ENCODE results near the gene PTPRD.
"Not testable (repeated sequence)": the region's sequence is repeated elsewhere in the genome, so short reads cannot be mapped to it uniquely, and the experiment has no call there.

The PTPRD gene

DNA sequence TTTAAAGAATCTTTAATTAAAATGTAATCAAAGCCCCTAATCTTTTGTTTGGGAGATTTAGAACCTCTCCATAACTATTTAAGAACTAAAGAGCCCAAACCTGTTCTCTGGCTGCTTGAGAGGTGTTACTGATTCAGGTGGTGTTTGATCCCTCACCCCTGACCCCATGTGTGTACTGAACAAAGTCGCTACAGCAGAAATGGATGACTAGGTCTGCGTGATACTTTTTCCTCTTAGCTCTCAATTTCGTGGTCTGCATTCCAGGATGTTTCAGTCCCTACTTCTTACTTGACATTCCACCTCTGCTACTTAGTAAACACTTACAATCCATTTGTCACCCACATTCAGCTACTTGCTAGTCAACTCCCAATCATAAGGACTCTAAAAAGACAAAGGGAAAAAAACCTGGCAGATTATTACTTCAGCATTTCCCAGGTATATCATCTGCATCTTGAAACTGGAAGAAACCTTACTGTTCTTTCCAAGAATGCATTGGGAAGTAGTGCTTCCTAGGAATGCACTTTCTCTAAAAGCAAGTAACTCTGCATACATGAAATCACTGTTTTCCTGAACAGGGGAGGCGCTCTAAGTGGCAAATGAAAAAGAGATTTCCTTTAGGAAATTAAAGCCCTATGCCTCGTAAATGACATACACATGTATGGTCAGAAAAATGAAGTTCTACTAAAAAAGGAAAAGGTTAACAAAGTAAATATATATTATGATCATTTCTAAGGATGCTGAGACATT is 1091.6 kb downstream of the PTPRD start:
- no peak for DNase-seq

DNA sequence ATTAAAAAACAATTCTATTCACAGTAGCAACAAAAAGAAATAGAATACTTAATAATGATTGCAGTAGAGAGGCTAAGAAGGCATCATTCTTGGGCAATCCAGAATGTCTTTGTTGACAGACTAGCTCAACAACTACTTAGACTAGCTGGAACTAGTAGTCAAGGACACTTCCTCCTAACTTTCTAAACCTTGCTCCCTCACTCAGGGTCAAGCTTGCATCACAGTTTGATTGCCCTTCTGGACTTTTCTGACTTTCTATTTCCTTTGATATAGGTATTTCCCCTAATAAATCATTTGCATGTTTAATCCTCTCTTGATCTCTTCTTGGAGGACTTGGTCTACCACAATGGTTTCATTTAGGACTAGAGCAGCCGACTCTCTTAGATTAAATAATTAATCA is 1107.9 kb downstream of the PTPRD start:
- no peak for DNase-seq

DNA sequence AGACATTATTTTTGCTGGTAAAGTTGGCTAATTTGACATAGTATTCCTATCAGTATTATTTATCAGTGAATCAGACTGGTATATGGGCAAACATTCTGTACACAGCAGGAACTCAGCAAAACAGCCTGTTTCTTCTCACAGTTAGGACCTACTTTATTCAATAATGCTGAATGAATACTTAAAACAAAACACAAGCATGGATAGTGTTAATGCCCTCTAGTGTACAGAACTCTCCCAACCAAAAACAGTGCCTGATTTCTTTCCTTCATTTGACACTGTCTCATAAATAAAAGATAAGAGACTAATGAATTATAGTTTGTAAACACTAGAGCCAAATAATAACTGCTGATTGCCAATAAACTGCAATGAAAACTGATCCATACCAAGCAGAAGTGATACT is 1113.3 kb downstream of the PTPRD start:
- DNase-seq, result peak in 1 of 58 donors; percentile 8

DNA sequence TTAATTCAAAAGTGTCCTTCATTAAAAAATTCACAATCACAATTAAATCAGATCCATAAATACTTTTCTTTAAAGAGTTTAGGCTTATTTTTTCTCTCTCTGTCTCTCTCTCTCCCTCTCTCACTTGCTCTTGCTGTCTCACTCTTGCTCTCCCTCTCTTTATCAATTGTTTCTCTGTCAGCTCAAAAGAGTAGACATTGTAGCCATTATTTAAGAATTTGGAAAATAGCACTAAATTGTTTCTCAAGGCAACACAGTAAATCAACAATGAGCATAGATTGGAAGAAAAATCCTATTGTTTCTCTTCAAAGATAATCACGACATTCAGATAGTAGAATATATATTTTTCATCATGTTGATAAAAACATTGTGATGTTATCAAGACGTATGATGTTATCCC is 1114.0 kb downstream of the PTPRD start:
- DNase-seq, result peak in 1 of 58 donors; percentile 5

DNA sequence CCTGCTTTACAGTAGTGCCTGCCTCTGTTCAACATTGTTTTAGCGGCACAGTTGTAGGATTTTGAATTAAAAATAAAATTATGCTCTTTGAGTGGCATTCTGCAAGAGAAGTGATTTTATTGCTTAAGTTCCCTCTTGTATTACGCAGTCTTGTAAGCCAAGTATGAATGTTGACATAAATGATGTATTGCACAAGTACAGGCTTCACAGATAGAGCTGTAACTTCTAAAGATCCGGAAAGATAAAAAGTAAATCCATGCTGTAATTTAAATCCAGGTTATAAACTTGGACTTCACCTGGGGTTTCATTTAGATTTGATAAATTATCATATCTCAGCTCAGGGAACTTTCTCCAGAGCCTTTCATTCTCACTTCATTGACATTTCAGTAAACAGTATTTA is 1114.7 kb downstream of the PTPRD start:
- no peak for DNase-seq

DNA sequence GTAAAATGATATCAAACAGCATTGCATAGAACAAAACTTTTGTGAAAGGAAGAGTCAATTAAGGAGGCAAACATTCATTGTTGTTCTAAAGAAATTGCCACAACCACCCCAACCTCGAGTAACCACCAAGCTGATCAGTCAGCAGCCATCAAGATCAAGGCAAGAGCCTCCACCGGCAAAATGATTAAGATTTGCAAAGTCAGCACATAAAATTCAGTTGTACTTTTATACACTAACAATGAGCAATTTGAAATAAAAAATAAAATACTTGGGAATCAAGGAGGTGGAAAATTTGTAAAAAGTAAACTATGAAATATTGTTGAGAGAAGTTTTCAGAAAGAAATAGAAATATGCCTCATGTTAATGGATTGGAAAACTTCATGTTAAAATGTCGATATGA is 1118.5 kb downstream of the PTPRD start:
- DNase-seq, result no peak

DNA sequence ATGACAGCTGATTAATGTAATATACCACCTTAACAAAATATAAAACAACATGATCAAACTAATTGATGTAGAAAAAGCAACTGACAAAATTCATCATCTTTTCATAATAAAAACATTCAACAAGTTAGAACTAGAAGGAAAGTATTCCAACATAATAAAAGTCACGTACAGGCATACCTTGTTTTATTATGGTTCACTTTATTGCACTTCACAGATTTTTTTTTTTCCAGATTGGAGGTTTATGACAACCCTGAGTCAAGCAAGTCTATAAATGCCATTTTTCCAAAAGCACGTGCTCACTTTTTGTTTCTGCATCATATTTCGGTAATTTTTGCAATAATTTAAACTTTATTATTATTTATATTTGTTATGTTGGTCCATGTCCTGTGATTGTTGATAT is 1120.3 kb downstream of the PTPRD start:
- no peak for DNase-seq

DNA sequence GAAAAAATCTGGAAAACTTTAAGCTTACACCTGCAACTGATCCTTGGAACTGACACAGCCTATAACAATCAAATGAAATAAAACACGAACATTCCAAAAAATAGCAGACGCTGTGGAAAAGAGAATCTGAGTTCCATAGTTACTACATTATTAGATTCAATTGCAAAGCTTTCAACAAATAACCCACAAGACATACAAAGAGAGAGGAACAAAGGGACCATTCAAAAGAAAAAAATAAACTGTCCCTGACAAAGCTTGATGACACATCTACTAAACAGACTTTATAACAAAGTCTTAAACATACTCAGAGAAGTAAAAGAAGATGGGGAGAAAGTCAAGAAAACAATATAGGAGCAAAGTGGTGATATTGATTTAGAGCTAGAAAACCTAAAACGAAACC is 1123.6 kb downstream of the PTPRD start:
- DNase-seq, result no peak

DNA sequence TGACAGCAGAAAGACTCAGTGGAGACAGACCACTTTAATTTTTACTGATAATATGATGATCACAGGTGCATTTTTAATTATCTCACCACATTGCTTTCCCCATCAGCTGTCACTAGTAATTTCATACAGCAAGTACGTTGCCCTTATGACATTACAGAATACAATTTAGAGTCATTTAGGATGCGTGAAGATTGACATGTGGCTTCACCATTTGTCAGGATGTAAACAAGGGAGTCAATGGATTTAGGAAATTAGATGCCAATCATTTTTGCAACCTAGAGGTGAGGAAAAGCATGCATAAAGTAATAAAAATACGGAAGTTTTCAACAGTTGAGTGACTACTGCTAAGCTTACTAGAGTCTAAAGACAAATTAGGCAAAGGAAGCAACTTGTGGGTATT is 1129.6 kb downstream of the PTPRD start:
- no peak for DNase-seq

DNA sequence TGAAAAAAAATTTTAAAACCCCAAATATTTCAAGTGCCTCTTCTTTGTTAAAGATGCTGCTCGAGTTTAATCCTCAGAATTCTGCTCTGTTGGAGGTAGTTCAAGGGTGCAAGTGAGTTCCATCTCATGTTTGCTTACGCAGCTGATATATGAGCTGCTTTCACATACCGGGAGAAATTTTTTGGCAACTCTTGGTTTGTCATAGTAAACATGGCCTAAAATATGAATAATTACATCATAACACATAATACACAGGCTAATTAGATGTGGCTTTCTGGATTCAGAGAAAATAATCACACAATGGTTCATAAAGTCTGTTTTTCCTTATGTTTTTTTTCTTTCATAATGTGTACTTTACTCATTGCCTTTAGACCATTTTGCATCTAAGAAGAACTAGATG is 1134.1 kb downstream of the PTPRD start:
- DNase-seq, result no peak

DNA sequence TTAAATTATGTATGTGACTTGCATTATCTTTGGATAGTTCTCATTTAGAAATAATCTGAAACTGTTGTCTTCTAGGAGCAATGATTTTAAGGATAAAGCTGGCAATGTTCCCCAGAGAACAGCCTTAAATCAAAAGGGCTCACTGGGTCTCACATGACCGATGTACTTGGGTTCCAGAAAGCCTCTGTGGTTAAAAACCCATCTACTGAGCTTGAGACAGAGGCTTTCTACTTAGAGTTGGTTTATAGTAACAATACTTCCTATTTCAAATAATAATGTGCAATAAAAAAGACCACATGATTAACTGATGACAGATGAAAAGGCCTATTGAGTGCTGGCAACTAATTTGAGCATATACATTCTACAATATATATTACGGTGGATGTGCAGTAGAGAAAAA is 1143.5 kb downstream of the PTPRD start:
- DNase-seq, result no peak

DNA sequence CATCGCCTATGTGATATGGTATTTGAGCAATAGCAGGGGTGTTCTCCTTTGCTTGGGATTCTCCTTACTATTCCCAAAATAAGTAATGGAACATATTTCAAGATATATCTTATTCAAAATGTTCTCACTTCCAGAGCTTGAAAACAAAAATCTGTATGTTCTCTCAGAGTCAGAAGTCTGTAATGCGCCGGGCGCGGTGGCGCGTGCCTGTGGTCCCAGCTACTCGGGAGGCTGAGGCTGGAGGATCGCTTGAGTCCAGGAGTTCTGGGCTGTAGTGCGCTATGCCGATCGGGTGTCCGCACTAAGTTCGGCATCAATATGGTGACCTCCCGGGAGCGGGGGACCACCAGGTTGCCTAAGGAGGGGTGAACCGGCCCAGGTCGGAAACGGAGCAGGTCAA is 1170.9 kb downstream of the PTPRD start:
- DNase-seq, result not testable (repeated sequence)

DNA sequence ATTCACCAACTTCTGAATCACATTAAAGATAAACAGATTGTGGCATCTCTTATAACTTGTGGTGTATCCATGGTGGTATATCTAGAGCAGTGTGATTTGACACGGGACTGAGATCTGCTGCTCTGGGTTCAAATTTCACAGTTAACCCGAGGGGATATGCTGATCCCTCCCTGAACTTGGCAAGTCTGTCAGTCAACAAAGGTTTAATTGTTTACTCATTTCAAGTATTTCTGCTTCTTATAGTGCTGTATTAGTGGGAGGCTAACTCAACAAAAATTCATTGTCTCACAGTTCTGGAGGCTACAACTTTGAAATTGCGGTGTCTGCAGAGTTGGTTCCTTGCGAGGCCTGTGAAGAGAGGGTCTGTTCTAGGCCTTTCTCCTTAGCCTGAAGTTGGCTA is 1175.2 kb downstream of the PTPRD start:
- no peak for DNase-seq

DNA sequence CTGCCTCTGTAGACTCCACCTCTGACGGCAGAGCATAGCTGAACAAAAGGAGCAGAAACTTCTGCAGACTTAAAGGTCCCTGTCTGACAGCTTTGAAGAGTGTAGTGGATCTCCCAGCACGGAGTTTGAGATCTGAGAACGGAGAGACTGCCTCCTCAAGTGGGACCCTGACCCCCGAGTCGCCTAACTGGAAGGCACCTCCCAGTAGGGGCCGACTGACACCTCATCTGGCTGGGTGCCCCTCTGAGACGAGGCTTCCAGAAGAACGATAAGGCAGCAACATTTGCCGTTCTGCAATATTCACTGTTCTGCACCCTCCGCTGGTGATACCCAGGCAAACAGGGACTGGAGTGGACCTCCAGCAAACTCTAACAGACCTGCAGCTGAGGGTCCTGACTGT is 1186.3 kb downstream of the PTPRD start:
- not testable (repeated sequence) for DNase-seq

DNA sequence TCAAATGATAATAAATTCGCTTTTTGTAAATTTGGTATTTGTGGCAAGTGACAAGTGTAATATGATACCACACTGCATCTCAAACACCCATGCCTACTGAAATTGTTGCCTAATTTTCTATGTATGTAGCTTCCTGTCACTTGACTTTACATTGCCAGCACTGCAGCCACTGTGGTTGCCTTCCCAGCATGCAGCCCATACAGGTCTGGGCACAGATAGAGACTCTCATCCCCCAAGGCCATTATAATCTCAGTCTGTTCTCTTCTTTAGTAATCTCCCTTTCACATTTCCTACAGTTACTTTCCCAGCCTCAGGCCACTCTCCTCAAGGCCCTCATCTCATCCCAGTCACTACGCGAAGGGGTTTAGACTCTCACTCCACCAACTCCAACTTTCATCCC is 1200.6 kb downstream of the PTPRD start:
- no peak for DNase-seq

DNA sequence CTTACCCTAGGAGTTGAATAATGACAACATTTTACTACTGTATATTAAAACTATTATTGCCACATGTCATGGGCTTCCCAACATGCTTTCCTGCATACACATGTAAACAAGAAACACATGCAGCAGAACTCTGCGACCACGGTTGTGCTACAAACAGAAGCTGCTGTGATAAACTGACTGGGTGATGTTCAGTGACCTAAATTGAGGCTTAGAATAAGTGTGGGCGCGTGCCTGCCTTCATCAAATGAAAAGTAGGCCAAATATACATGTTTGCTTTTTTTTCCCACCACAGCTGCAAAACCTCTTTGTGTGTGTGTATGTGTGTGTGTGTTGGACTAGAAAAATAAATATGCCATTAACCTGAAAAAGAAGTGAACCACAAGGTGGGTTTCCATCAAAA is 1202.1 kb downstream of the PTPRD start:
- DNase-seq, result peak in 3 of 58 donors; percentile 2 to 23 (median 6)

DNA sequence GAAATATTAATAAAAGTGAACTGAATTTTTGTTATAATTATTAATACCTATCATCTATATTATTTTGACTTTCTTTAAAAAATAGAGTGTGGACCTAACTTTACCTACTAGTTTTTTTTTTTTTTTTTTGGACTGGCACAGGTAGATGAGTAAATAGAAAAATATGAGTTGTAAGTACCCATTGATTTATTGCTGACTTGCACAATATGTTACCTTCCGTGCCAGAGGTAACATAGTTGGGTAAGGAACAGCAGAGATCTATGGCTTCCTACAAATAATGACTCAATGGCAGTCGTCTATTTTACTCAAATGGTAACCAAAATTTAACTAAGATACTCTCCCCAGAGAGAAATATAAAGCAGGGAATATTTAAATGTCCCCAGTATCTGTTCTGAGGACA is 1212.8 kb downstream of the PTPRD start:
- DNase-seq, result no peak

DNA sequence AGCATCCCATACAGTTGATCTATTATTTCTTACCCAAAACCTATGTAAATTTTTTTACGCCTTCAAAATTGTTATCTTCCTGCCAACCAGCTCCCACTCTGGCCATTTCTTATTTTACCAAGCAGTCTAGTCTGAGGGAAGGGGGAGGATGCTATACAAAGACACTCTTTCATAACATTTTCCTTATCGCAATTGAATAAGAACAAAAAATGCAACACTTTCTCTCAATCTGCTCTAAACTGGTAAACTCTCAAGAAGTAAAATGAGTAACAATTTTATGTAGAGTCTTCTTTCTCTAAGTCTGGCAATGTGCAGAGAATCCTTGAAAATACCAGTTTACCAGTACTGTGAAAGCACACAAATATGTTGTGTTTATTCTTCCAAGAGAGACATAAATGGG is 1216.3 kb downstream of the PTPRD start:
- peak in 2 of 58 donors; percentile 11 to 14 for DNase-seq

DNA sequence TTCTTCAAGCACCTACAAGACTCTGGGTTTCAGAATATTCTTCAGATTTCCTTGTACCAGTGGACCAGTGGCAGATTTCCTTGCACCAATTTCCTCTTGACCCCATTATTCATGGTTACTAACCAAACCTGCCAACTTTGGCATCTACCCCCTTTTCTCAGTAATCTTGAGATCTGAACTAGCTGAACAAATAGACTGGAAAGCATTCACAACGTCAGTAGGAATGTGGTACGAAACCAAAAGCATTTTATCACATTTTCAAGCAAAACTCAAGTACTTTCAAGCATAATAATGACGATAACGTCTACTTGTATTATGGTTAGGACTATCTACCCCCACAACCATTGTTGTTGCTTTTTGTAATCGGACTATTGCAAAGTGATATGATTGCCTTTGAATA is 1217.3 kb downstream of the PTPRD start:
- no peak for DNase-seq

DNA sequence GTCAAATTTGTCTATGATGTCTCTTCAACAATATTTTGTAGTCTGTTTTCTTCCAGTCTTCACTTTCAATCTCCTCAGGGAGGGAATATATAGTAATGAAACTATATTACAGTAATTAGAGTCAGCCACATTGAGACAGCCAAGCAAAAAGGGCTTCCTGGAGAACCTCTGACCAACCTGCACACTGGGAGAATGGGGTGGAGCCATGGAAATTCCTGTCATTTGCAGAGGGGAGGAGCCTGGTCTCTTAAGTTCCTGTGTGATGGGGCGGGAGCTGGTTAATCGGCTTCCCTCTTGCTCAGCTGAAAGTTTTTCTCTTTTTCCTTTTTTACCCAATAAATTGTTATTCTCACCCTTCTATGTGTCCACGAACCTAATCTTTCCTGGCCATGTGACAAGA is 1220.0 kb downstream of the PTPRD start:
- DNase-seq, result no peak

DNA sequence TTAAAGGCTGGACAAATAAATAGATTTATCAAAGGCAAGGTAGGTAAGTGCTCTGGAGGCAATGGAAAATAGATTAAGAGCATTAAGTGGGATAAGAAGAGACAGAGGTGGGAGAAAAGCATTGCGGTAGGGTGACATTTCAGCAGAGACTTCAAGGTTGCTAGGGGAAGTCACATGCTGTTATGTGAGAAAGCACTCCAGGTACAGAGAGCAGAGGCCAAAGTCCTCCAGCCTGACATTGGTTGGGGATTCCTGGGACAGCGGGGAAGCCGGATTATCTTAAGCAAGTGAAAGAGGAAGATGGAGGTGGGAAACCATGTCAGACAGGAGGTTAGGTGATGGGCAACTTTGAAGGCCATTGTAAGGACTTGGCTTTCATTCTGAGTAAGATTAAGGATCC is 1222.9 kb downstream of the PTPRD start:
- DNase-seq, result no peak

DNA sequence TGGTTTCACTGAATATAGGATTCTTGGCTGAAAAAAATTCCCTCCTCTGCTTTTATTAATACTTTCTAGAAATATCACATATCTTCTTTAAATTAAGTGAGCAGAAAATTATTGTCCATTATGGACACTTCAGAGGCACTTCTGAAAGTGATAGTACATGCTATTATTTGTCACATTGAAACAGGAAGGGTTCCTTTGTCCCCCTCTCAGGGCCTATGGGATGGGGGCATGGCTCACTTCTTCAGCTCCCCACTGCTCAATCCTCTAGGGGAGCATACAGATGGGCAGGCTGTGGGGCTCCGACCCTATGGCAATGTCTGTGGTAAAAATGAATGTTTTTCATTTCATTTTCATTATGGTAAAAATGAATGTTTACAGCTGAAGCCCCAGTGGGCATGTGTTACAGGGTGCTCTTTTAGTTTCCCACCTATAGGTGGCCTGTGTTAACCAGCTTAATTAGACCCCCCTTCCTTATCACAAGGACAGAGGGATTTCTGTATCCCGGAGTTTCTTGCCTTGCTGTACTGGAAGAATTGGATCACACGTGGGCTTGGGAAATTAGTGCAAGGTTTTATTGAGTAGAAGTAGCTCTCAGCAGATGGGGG is 1225.2 kb downstream of the PTPRD start:
- DNase-seq, result no peak

DNA sequence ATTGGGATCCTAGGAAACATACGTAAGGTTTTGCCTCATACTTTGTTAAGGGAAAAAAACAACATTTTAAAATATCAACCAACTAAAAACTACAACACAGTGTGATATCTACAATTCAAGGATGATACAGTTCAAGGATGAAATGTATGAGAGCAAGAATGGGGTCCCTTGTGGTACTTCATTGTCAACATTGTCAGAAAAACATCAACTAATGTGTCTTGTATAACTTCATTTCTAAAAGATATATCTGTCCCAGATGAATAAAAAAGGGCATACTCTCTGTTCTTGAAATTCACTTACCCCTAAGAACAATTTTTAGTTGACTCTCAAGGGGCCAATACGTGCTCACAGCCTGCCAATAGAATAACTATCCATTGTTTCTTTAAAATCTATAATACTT is 1250.5 kb downstream of the PTPRD start:
- DNase-seq, result no peak

Data from anterior cingulate cortex (tissue), 58 donors.